GM12873 (cell line): ENCODE measurements around the gene ADARB2.

Experiments
- CTCF ChIP-seq: IDR thresholded peaks from 2 replicates; pipeline ENCODE4 v1.5.1; 2012; ENCODE audit warnings: low read depth, mild to moderate bottlenecking, moderate library complexity, low read length, control low read depth; ENCODE audit not compliant: insufficient read depth; ENCODE audit errors: missing control alignments

The ADARB2 gene

GRCh38 chr10:1153805-1154351 lies 583.4 kb downstream of the ADARB2 start:
- TF ChIP-seq CTCF, result no peak

- no peak for TF ChIP-seq CTCF
These were observed 584.0 kb downstream of the ADARB2 start for GRCh38 chr10:1153251-1153763.

GRCh38 chr10:1152386-1153250 lies 584.7 kb downstream of the ADARB2 start:
- no peak for TF ChIP-seq CTCF

DNA sequence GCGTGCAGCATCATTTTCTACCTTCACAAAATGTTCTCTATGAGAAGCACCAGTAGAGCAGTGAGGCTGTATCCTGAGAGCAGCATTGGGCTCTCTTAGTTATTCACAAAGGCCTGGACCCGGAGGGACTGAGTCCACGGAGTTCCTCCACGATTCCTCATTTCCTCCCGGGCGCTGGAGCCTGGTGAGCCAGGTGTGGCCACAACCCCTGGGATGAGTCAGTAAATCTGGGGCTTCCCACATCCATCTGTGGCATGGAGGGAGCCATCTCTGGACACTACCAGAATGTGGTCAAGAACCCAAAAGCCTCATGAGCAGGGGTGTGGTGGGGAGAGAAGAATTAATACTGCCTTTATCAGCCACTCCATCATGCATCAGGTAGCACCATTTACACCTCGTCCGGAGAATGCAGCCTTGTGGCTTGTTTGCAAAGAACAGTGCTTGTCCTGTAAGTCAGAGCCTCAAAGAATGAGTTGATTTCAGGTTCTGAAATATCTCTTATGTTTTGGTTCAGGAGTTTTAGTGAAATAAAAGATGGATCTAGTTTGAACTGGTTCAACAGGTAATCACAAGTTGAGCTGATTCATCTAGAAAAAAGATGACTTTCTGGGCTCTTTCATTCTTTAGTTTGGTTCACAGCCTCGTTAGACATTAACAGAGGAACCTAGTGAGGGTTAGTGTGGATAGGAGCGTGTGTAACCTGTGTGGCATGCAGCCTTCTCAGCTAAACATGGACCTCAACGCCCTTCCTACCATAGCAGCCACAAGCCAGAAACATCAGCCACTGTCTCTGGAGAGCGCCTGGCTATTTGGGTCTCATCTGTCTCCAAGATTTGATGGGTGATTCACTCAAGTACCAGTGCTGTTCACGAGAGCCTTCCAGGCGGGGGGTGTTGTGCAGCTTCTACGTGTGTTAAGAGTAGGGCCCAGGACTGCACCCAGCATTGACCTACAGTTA lies 586.0 kb downstream of the ADARB2 start:
- TF ChIP-seq CTCF, result no peak

DNA sequence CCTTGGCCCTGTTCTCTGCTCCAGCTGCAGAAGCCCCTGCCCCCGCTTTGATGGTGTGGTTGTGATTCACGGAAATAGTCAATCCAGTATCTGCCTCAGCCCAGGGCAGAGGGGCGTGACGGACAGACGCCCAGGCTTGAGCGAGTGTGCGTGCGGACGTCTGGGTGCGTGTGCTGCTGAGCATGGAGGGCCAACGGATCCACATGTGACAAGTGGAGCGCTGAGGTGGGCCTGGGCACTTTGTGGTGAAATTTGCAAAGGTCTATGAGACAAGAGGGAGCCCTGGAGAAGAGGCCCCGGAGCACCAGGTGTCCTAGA lies 586.7 kb downstream of the ADARB2 start:
- no peak for TF ChIP-seq CTCF

DNA sequence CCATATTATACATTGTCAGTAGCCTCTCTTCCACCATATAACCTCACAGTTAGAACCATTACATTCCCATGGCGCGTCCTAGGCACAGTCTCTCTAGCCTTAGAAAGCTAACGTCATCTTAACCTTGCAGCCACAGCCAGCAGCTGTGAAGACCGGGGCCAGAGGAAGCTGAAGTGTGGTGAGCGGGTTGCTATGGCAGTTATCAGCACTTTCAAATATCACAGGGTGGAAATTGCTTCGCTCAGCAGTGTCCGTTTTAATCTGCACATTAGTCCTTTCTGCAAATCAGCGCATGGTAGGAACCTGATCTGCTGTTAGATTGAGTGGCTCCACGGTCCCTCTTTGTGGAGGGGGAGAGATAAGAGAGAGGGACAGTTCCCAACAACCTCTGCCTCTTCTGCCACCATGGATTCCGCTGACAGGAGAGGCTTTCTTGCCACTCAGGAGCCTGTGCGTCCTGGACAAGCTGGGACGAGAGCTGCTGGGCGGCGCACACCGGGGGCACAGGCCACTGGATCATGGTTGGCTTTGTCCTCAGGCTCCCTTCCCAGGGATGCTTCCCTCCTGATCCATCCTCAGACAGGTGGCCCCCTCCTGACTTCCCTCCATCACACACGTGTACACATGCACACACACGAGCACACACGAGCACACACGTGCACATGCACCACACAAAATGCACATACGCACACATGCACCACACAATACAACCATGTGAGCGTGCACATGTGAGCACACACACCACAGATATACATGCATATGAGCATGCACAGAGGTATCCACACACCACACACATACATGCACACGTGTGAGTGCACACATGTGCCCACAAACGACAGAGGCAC lies 587.3 kb downstream of the ADARB2 start:
- no peak for TF ChIP-seq CTCF
